Amniotic stem cell (primary cell): ENCODE results near the gene PKN1.
A peak's percentile ranks its signal among the peaks of the same experiment; 100 is the strongest.
"Not testable (repeated sequence)": the region's sequence is repeated elsewhere in the genome, so short reads cannot be mapped to it uniquely, and the experiment has no call there.

Source experiments
- DNase-seq: peaks from one replicate; lab custom pipeline; 2025; lab: John Stamatoyannopoulos, UW

PKN1 gene

GRCh38 chr19:14430712-14431111 lies 2.4 kb upstream of the PKN1 start:
- no peak for DNase-seq

GRCh38 chr19:14433554-14434501 lies 722 bp downstream of the PKN1 start:
- no peak for DNase-seq

- peak; percentile 26 for DNase-seq
These were observed 1.6 kb downstream of the PKN1 start for GRCh38 chr19:14434543-14435319.

- DNase-seq, result no peak
These were observed 2.4 kb downstream of the PKN1 start for GRCh38 chr19:14435320-14436050.

GRCh38 chr19:14437578-14438140 lies 4.6 kb downstream of the PKN1 start:
- no peak for DNase-seq

GRCh38 chr19:14439014-14439413 lies 5.9 kb downstream of the PKN1 start:
- no peak for DNase-seq

- DNase-seq, result no peak
These were observed 6.9 kb downstream of the PKN1 start for GRCh38 chr19:14440049-14440448.

GRCh38 chr19:14441041-14441938 lies 8.2 kb downstream of the PKN1 start:
- DNase-seq, result no peak

GRCh38 chr19:14442891-14443631 lies 10.0 kb downstream of the PKN1 start:
- DNase-seq, result no peak

GRCh38 chr19:14443632-14444216 lies 10.6 kb downstream of the PKN1 start:
- DNase-seq, result no peak

GRCh38 chr19:14446336-14447036 lies 13.4 kb downstream of the PKN1 start:
- no peak for DNase-seq

GRCh38 chr19:14449321-14449720 lies 16.2 kb downstream of the PKN1 start:
- no peak for DNase-seq

- DNase-seq, result no peak
These were observed 17.2 kb downstream of the PKN1 start for GRCh38 chr19:14450168-14450874.

GRCh38 chr19:14450876-14451275 lies 17.8 kb downstream of the PKN1 start:
- no peak for DNase-seq

- DNase-seq, result not testable (repeated sequence)
These were observed 19.2 kb downstream of the PKN1 start for GRCh38 chr19:14452303-14452702.

- no peak for DNase-seq
These were observed 26.6 kb downstream of the PKN1 start for GRCh38 chr19:14459703-14460102.

GRCh38 chr19:14460935-14461334 lies 27.8 kb downstream of the PKN1 start:
- no peak for DNase-seq

GRCh38 chr19:14462401-14462800 lies 29.3 kb downstream of the PKN1 start:
- DNase-seq, result not testable (repeated sequence)

- no peak for DNase-seq
These were observed 30.6 kb downstream of the PKN1 start for GRCh38 chr19:14463747-14464146.
